GM12892 (cell line): Measurements from ENCODE around the gene TRIM10.

Source experiments
- POLR2A ChIP-seq: IDR thresholded peaks from 2 replicates; pipeline ENCODE4 v1.6.1; 2011; ENCODE audit warnings: low read depth, low read length, control low read depth
- POLR2AphosphoS5 ChIP-seq: IDR thresholded peaks from 2 replicates; pipeline ENCODE4 v1.6.1; 2011; ENCODE audit warnings: low read depth, low read length, control low read depth
- TAF1 ChIP-seq: IDR thresholded peaks from 2 replicates; pipeline ENCODE4 v1.6.1; 2011; ENCODE audit warnings: low read depth, mild to moderate bottlenecking, control low read depth, low read length, borderline replicate concordance

- TF ChIP-seq POLR2AphosphoS5 = no peak
- no peak for TF ChIP-seq TAF1
- no peak for TF ChIP-seq POLR2A
Measured at GRCh38 chr6:30149858-30150550, 11.0 kb downstream of the TRIM10 start.
